ENCODE results near the gene KCNH6. TPM values are rescaled to one million over a fixed set of nuclear protein-coding genes. Genes with fewer than 3 reads are reported as not detected.

The KCNH6 gene
- total RNA-seq, 4 donors from 2014 or later, result not detected

DNA sequence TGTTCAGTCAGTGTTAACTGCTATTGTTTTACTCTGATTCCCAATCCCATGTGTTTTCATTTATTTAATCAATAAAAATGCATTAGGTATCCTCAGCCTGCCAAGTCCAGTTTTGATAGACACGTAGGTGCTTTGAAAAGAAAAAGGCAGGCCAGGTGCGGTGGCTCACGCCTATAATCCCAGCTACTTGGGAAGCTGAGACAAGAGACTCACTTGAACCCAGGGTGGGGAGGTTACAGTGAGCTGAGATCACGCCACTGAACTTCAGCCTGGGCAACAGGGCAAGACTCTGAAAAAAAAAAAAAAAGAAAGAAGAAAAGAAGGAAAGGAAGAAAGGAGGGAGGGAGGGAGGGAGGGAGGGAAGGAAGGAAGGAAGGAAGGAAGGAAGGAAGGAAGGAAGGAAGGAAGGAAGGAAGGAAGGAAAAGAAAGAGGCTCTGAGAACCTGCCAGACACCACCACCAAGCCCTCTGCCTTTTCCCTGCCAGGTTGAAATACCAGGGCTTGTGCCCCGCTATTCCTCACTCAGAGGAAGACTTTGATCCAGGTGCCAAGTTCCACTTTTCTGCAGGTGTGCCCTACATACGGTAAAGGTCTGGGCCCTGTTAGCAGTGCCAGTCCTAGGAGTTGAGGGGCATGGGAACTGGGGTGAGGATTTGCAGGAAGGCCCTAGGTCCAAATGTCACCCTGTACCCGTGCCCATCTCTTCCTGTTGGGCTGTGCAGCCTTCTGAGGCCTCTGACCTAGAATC is 10.1 kb upstream of the KCNH6 start:
- H3K36me3 ChIP-seq, result no peaks in the 10 kb centered on the region
- H3K9me3 ChIP-seq, result no peaks in the 10 kb centered on the region
- H3K4me3 ChIP-seq, result no peak overlapping the region
- TF ChIP-seq POLR2A (IDR thresholded peaks at IDR 0.05), result no peak
- no peak for TF ChIP-seq EP300 (IDR thresholded peaks at IDR 0.05)
- TF ChIP-seq, protein P1, sequence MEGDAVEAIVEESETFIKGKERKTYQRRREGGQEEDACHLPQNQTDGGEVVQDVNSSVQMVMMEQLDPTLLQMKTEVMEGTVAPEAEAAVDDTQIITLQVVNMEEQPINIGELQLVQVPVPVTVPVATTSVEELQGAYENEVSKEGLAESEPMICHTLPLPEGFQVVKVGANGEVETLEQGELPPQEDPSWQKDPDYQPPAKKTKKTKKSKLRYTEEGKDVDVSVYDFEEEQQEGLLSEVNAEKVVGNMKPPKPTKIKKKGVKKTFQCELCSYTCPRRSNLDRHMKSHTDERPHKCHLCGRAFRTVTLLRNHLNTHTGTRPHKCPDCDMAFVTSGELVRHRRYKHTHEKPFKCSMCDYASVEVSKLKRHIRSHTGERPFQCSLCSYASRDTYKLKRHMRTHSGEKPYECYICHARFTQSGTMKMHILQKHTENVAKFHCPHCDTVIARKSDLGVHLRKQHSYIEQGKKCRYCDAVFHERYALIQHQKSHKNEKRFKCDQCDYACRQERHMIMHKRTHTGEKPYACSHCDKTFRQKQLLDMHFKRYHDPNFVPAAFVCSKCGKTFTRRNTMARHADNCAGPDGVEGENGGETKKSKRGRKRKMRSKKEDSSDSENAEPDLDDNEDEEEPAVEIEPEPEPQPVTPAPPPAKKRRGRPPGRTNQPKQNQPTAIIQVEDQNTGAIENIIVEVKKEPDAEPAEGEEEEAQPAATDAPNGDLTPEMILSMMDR (IDR thresholded peaks at IDR 0.05), result no peak
- no peak for DNase-seq (ENCODE audit: low spot score in 2 of 2)
- no peaks in the 10 kb centered on the region for H3K4me1 ChIP-seq
- no peaks in the 10 kb centered on the region for H3K27me3 ChIP-seq
- WGBS, 2 donors, result 74 to 76% methylated on average over 7 of the region's 7 CpGs
- no peak overlapping the region for H3K27ac ChIP-seq

DNA sequence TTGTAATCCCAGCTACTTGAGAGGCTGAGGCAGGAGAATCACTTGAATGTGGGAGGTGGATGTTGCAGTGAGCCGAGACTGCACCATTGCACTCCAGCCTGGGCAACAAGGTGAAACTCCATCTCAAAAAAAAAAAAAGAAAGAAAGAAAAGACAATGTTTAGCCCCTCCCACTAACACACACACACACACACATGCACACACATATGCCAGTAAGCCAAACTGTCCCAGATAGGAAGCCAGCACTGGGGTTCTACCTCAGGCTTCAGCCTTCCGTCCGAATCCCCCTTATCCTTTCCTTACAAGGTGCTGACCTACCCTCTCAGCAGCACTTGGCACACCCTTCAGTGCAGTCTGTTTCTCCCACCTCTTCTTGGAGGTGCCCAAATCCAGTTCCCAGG is 8.7 kb upstream of the KCNH6 start:
- no peaks in the 10 kb centered on the region for H3K36me3 ChIP-seq
- no peak overlapping the region for H3K27ac ChIP-seq
- TF ChIP-seq EP300 (IDR thresholded peaks at IDR 0.05) (no peak), POLR2A (IDR thresholded peaks at IDR 0.05) (no peak)
- TF ChIP-seq, protein P1 (IDR thresholded peaks at IDR 0.05), result no peak
- no peak for DNase-seq (ENCODE audit: low spot score in 2 of 2)
- no peaks in the 10 kb centered on the region for H3K27me3 ChIP-seq
- no peak overlapping the region for H3K4me3 ChIP-seq
- H3K4me1 ChIP-seq, result no peaks in the 10 kb centered on the region
- H3K9me3 ChIP-seq, result peaks cover 0 to under 1% (median 0%) of the 10 kb centered on the region in 4 donors
- 77 to 79% methylated on average over 3 of the region's 3 CpGs for WGBS, 2 donors

DNA sequence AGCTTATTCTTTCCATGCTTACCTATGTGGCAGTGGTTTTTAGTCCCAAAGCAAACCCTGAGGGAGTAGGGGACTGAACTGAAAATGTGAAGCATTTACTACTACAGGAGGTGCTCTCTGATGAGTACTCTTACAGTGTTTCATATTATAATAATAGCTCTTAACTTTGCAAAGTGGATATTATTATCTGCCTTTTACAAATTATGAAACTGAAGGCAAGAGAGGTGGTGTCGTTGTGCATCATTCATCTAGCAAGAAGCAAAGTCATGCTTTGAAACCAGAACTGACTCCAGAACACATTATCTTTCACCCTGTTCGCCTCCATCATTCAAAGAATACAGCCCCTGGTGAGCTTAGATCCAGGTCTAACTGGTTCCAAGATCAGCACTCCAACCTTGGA is 8.2 kb upstream of the KCNH6 start:
- Histone ChIP-seq H3K27me3 (no peaks in the 10 kb centered on the region), H3K9me3 (peaks cover 0 to 5% (median 0%) of the 10 kb centered on the region in 4 donors), H3K4me3 (no peak overlapping the region), H3K27ac (no peak overlapping the region), H3K4me1 (no peaks in the 10 kb centered on the region), H3K36me3 (no peaks in the 10 kb centered on the region)
- no peak for DNase-seq (ENCODE audit: low spot score in 2 of 2)
- 76 to 84% methylated on average over 2 of the region's 2 CpGs for WGBS, 2 donors
- no peak for TF ChIP-seq POLR2A (IDR thresholded peaks at IDR 0.05)
- TF ChIP-seq EP300 (IDR thresholded peaks at IDR 0.05), result no peak
- TF ChIP-seq, protein P1 (IDR thresholded peaks at IDR 0.05), result no peak

DNA sequence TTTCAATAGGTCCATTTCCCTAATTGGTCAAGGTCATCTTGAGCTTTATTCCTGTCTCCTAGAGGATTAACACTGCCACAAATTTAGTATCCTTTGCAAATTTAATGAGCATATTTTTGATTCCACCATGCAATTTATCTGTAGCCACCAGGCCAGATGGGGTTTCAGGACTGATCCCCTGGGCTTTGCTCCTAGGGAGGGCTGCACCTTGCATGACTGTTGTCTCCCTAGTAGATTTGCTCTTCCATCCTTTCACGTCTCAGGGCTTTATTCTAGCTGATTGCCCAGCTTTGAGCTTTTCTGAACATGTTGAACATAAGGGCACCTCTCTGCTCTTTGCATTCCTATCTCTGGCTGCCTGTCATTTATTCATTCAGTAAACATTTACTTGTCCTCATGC is 7.7 kb upstream of the KCNH6 start:
- Histone ChIP-seq H3K27me3 (no peaks in the 10 kb centered on the region), H3K9me3 (peaks cover 0 to 6% (median 0%) of the 10 kb centered on the region in 4 donors), H3K4me1 (no peaks in the 10 kb centered on the region), H3K4me3 (no peak overlapping the region), H3K27ac (no peak overlapping the region), H3K36me3 (no peaks in the 10 kb centered on the region)
- WGBS, 2 donors, result 72 to 80% methylated on average over 1 of the region's 1 CpG
- TF ChIP-seq, protein P1 (IDR thresholded peaks at IDR 0.05), result no peak
- no peak for TF ChIP-seq EP300 (IDR thresholded peaks at IDR 0.05)
- no peak for TF ChIP-seq POLR2A (IDR thresholded peaks at IDR 0.05)
- DNase-seq (ENCODE audit: low spot score in 2 of 2), result no peak

DNA sequence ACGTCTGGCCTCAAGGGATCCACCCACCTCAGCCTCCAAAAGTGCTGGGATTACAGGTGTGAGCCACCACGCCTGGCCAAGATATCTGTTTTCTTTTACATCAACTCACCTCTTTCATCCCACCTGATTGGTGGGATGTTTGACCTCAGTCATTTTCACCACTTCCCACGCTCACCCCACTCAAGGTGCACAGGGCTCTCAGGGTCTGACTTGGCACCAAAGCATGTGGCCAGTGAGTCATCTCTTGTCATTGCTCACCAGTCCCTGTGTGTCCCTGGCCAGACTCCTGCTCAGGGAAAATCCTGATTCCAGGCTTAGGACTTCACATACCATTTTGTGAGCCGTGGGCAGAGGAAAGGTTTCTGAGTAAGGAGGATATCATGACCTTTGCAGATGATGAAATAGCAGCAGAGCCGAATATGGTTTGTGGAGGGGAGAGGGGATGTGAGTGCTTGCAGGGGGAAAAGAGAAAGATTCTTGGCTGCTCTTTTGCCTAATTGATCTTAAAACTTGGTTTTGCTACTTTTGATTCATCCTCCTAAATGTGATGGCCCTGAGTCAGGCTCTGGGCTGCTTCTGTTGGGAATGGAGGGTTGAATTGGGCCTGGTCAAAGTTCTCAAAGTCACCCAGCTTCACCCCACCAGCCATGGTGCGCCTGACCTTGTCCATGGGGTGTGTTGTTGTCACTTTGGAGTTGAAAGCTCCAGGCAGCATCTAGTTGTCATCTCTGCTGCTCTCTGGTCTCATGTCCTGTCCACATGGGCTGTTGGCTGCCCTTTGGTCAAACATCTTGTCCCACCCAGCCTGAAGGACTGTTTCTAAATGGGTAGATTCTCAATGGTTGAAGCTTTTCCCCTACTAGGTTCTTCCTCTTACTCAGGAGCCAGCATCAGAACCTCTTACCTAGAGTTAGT is 6.0 kb upstream of the KCNH6 start:
- Histone ChIP-seq H3K9me3 (peaks cover 0 to 6% (median 0%) of the 10 kb centered on the region in 4 donors), H3K4me1 (no peaks in the 10 kb centered on the region), H3K4me3 (no peak overlapping the region), H3K27me3 (peaks cover 0 to 5% of the 10 kb centered on the region in 2 donors), H3K27ac (no peak overlapping the region), H3K36me3 (no peaks in the 10 kb centered on the region)
- 71 to 73% methylated on average over 6 of the region's 6 CpGs for WGBS, 2 donors
- no peak for DNase-seq (ENCODE audit: low spot score in 2 of 2)
- TF ChIP-seq POLR2A (IDR thresholded peaks at IDR 0.05), result no peak
- TF ChIP-seq EP300 (IDR thresholded peaks at IDR 0.05), result no peak
- TF ChIP-seq, protein P1 (IDR thresholded peaks at IDR 0.05), result no peak
